T-helper 1 cell treated with Interleukin-12 subunit alpha and Interleukin-12 subunit beta and Interleukin-4 antibody, amounts not matched to agents 30 ng/mL and 1 ng/mL, for 36 hours (primary cell): ENCODE results near the gene SLCO1C1. TPM values are rescaled to one million over a fixed set of nuclear protein-coding genes. Genes with fewer than 3 reads are reported as not detected.
"Not testable (repeated sequence)": the region's sequence is repeated elsewhere in the genome, so short reads cannot be mapped to it uniquely, and the experiment has no call there.

ENCODE experiments used
- intact Hi-C: fragments of 100-400 bp; cut with micrococcal nuclease; formaldehyde crosslinking; loops from one replicate; pipeline ENCODE4 v1.15.1; 2024
- total RNA-seq: library from RNA; stranded (reverse); gene quantifications from 2 replicates; pipeline ENCODE4 v1.2.3, GENCODE V29; 2022

The SLCO1C1 gene
- total RNA-seq, 1 donor from 2014 or later = not detected

DNA sequence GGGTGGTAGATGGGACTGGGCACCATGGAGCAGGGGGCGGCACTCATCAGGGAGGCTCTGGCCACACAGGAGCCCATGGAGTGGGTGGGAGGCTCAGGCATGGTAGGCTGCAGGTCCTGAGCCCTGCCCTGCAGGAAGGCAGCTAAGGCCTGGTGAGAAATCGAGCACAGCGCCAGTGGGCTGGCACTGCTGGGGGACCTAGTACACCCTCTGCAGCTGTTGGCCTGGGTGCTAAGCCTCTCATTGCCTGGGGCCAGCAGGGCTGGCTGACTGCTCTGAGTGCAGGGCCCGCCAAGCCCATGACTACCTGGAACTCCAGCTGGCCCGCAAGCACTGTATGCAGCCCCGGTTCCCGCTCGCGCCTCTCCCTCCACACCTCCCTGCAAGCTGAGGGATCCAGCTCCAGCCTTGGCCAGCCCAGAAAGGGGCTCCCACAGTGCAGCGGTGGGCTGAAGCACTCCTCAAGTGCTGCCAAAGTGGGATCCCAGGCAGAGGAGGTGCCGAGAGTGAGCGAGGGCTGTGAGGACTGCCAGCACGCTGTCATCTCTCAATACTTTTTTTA is 88.7 kb downstream of the SLCO1C1 start:
- intact Hi-C loops = not testable (repeated sequence)

DNA sequence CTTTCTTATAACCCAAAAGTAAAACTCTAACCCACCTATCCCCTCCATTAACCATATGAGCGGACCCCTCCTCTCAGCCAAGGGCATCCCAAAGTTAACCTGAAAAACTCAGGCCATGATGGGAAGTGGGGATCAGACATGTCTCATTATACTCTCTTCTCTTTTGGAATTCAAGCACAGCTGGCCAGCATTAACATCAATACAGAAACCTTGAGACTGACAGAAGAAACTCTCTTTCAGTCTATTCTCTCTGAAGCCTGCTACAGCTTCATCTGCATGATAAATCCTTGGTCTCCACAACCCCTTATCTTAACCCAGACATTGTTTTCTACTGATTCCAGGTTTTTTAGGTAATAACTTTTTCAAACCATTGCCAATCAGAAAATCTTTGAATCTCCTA is 97.8 kb downstream of the SLCO1C1 start:
- intact Hi-C loops = no loop called here

DNA sequence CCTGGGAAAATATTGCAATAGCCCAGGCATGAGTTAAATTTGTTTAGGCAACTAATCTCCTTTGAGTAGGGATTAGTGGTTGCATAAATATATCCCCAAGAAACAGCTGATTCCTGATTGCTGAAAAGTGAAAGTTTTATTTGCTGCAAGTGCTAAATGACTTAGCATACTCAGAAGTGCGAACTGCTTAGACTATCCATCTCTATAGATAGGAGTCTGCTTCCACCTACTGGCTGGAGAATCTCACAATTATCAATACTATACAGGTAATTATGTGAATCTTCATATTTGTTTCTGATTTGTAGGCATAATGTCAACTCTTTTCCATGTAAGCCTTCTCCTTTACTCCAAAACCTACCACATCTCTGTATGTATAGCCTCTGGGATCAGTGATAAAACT is 103.4 kb downstream of the SLCO1C1 start:
- intact Hi-C loops = no loop called here

DNA sequence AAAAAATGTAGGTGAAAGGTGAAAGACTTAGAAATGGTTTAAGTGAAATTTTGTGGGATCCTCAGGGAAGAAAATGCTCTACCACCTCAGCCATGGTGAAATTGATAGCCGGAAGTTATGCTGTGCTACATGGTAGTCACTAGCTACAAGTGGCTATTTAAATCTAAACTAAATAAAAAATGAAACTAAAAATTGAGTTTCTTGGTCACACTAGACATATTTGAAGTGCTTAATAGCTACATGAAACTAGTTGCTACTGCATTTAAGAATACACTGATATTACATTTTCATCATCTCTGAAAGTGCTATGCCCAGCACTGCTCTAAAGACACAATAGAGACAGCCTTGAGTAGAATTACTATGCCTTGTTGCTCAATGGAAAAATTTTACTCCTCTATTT is 105.0 kb downstream of the SLCO1C1 start:
- intact Hi-C loops = no loop called here

DNA sequence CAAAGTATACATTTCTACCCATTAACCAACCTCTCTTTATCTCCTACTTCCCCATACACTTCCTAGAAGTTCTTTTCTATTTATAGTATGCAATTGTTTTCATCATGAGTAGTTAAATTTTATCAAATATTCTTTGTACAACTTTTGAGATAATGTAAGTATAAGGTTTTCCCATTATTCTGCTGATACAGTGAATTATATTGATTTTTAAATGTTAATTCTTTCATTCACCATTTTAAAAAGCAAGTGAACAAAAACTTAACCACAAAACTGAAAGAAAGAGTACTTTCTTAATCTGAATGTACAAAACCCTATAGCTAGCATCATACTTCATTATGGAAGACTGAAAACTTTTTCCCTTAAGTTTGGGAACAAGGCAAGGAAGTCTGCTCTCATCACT is 105.9 kb downstream of the SLCO1C1 start:
- intact Hi-C loops = no loop called here

Other genes with a start within 250 kb of the SLCO1C1 start
- gene SLCO1B3, start 115.4 kb downstream of the SLCO1C1 start, total RNA-seq = not detected in 2 replicates